K562 (cell line): ENCODE measurements around the gene SPRY4. TPM values are rescaled to one million over a fixed set of nuclear protein-coding genes. Genes with fewer than 3 reads are reported as not detected.

Source experiments
- E4F1 ChIP-seq: fragments of 250-450 bp; sonication (Bioruptor Pico); IDR thresholded peaks from 2 replicates; pipeline ENCODE4 v1.5.0; 2021; ENCODE audit warnings: mild to moderate bottlenecking, borderline replicate concordance
- KAT7 ChIP-seq: sonication (generic); formaldehyde crosslinking; IDR thresholded peaks from 2 replicates; pipeline ENCODE4 v1.8.0; 2022; ENCODE audit warnings: missing genetic modification reagents, mild to moderate bottlenecking, borderline replicate concordance
- LCOR ChIP-seq: sonication (generic); formaldehyde crosslinking; IDR thresholded peaks from 2 replicates; pipeline ENCODE4 v1.8.0; 2022; ENCODE audit warnings: mild to moderate bottlenecking, missing genetic modification reagents
- MAFF ChIP-seq: IDR thresholded peaks from 2 replicates; pipeline ENCODE4 v1.6.1; 2012; ENCODE audit warnings: low read length, improper control_type of control experiment
- NCOA1 ChIP-seq: fragments of 450-650 bp; IDR thresholded peaks from 2 replicates; pipeline ENCODE4 v1.6.1; 2016; ENCODE audit warnings: low read depth
- NFRKB ChIP-seq: fragments of 450-650 bp; IDR thresholded peaks from 2 replicates; pipeline ENCODE4 v1.6.1; 2016; ENCODE audit warnings: low read depth
- NRF1 ChIP-seq, 2 experiments: fragments of 450-650 bp; IDR thresholded peaks in 1 of 2; conservative IDR thresholded peaks in 1 of 2; 2 replicates each; pipeline ENCODE4 v1.6.1; 2014; ENCODE audit warnings: mild to moderate bottlenecking in 2 of 2
- SMARCE1 ChIP-seq: fragments of 450-650 bp; IDR thresholded peaks from 2 replicates; pipeline ENCODE4 v1.7.1; 2016; ENCODE audit warnings: mild to moderate bottlenecking
- TAF1 ChIP-seq: IDR thresholded peaks from 2 replicates; pipeline ENCODE4 v1.6.1; 2011; ENCODE audit warnings: mild to moderate bottlenecking, low read length, moderate library complexity; ENCODE audit not compliant: insufficient read depth, control insufficient read depth, severe bottlenecking; ENCODE audit errors: extremely low read depth
- ZNF407 ChIP-seq: fragments of 450-650 bp; IDR thresholded peaks from 2 replicates; pipeline ENCODE4 v1.6.1; 2016; ENCODE audit warnings: low read depth
- polyA plus RNA-seq, 8 experiments: library from polyadenylated mRNA; depleted of rRNA in 4 of 8; stranded (reverse) in 5 of 8; unstranded in 3 of 8; fragments of >200 nt; fragmentation: Nextera tagmentation in 2 of 8; fragmentation: Illumina TruSeq in 1 of 8; extraction: Ambion mirVana in 2 of 8; extraction: Trizol in 1 of 8; gene quantifications; 2 replicates each; pipeline versions ENCODE4 v1.2.1 to v1.2.3, GENCODE V29; 2011 to 2014; ENCODE audit warnings: inconsistent platforms in 1 of 8, missing spikeins in 1 of 8
- total RNA-seq, 7 experiments: library from RNA; depleted of rRNA in 6 of 7; stranded (reverse); fragments of >200 nt in 6 of 7; fragmentation: Illumina TruSeq in 2 of 7; extraction: Trizol in 2 of 7; gene quantifications; 2 replicates each; pipeline versions ENCODE4 v1.2.1 to v1.2.3, GENCODE V29; 2011 to 2021; ENCODE audit warnings: low replicate concordance in 1 of 7
- TF ChIP-seq, protein P1 (sequence below): fragments of 250-450 bp; sonication (Bioruptor Pico); IDR thresholded peaks from 2 replicates; pipeline ENCODE4 v1.8.0; 2021; ENCODE audit warnings: borderline replicate concordance, mild to moderate bottlenecking, moderate library complexity; ENCODE audit not compliant: poor library complexity, severe bottlenecking
- TF ChIP-seq, protein P2 (sequence below): fragments of 250-450 bp; sonication (Bioruptor Pico); IDR thresholded peaks from 2 replicates; pipeline ENCODE4 v1.4.0; 2020; ENCODE audit warnings: mild to moderate bottlenecking, moderate library complexity, borderline replicate concordance

SPRY4 gene
- total and polyA plus RNA-seq, 9 of the 15 experiments (the other 6 are each of a cell fraction or from before 2014, with no cell fraction given), result 2.6 to 24.2 (median 9.5) TPM

- no peak for TF ChIP-seq ZNF407
- peak; percentile 75; the same call in 1 of the 2 replicates for TF ChIP-seq KAT7
- TF ChIP-seq SMARCE1, result peak; percentile 39; the same call in 1 of the 2 replicates
- TF ChIP-seq NCOA1, result no peak
- TF ChIP-seq E4F1 (CRISPR knock-in tag), result no peak
- TF ChIP-seq LCOR (CRISPR knock-in tag), result peak; percentile 33; the same call in 1 of the 2 replicates
- peak; percentile 95 for TF ChIP-seq TAF1
- TF ChIP-seq, protein P1, sequence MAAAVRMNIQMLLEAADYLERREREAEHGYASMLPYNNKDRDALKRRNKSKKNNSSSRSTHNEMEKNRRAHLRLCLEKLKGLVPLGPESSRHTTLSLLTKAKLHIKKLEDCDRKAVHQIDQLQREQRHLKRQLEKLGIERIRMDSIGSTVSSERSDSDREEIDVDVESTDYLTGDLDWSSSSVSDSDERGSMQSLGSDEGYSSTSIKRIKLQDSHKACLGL (CRISPR knock-in tag), result no peak
- TF ChIP-seq MAFF, result no peak
- TF ChIP-seq, protein P2, sequence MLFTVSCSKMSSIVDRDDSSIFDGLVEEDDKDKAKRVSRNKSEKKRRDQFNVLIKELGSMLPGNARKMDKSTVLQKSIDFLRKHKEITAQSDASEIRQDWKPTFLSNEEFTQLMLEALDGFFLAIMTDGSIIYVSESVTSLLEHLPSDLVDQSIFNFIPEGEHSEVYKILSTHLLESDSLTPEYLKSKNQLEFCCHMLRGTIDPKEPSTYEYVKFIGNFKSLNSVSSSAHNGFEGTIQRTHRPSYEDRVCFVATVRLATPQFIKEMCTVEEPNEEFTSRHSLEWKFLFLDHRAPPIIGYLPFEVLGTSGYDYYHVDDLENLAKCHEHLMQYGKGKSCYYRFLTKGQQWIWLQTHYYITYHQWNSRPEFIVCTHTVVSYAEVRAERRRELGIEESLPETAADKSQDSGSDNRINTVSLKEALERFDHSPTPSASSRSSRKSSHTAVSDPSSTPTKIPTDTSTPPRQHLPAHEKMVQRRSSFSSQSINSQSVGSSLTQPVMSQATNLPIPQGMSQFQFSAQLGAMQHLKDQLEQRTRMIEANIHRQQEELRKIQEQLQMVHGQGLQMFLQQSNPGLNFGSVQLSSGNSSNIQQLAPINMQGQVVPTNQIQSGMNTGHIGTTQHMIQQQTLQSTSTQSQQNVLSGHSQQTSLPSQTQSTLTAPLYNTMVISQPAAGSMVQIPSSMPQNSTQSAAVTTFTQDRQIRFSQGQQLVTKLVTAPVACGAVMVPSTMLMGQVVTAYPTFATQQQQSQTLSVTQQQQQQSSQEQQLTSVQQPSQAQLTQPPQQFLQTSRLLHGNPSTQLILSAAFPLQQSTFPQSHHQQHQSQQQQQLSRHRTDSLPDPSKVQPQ (CRISPR knock-in tag), result no peak
- no peak; the same call in 1 of the 2 replicates for TF ChIP-seq NFRKB
- TF ChIP-seq NRF1 (conservative IDR thresholded peaks at IDR 0.05 in 1 of 2, IDR thresholded peaks at IDR 0.05 in 1 of 2), result peak; percentile 99
These were observed at the start of gene SPRY4 (continued) for GRCh38 chr5:142324871-142325724.
